HL-60 (cell line): ENCODE data around the gene SFXN4.

Source experiments
- DNase-seq, 2 experiments: peaks; one replicate each; pipeline ENCODE4 v3.0.0-alpha.2; 2010 to 2020; ENCODE audit warnings: low read depth in 1 of 2, low spot score in 1 of 2
- H3K27ac ChIP-seq: fragments of 250-450 bp; sonication (Bioruptor Pico); replicated peaks from 2 replicates; pipeline ENCODE4 v1.5.1; 2020; ENCODE audit warnings: mild to moderate bottlenecking, moderate library complexity
- H3K27me3 ChIP-seq: fragments of 250-450 bp; sonication (Bioruptor Pico); 2 replicates; pipeline ENCODE4 v1.5.1; 2021; ENCODE audit warnings: mild to moderate bottlenecking, moderate library complexity; ENCODE audit not compliant: insufficient read depth, poor library complexity, severe bottlenecking
- H3K4me3 ChIP-seq: replicated peaks from 2 replicates; pipeline ENCODE4 v1.5.1; 2011; ENCODE audit warnings: mild to moderate bottlenecking, control low read depth, low read length; ENCODE audit not compliant: insufficient read depth
- GABPA ChIP-seq: IDR thresholded peaks from 2 replicates; pipeline ENCODE4 v1.6.1; 2012; ENCODE audit warnings: low read depth
- POLR2AphosphoS5 ChIP-seq: IDR thresholded peaks from 2 replicates; pipeline ENCODE4 v1.6.1; 2012; ENCODE audit warnings: low read depth
- SPI1 ChIP-seq: IDR thresholded peaks from 2 replicates; pipeline ENCODE4 v1.6.1; 2012; ENCODE audit warnings: low read depth, mild to moderate bottlenecking, borderline replicate concordance
- TF ChIP-seq, protein P1 (sequence below): IDR thresholded peaks from one replicate; pipeline ENCODE4 v1.5.1; 2011; ENCODE audit warnings: low read length, control low read depth, inconsistent platforms; ENCODE audit not compliant: insufficient read depth
- TF ChIP-seq, protein P2 (sequence below): IDR thresholded peaks from 2 replicates; pipeline ENCODE4 v1.6.1; 2012; ENCODE audit warnings: low read depth; ENCODE audit not compliant: insufficient replicate concordance

SFXN4 gene

GRCh38 chr10:119090968-119091367 is 74.5 kb downstream of the SFXN4 start:
- Histone ChIP-seq H3K27ac (no peak overlapping the region), H3K4me3 (no peak overlapping the region), H3K27me3 (no peaks in the 10 kb centered on the region)
- no peak for TF ChIP-seq GABPA
- TF ChIP-seq POLR2AphosphoS5, result no peak
- TF ChIP-seq, protein P1, sequence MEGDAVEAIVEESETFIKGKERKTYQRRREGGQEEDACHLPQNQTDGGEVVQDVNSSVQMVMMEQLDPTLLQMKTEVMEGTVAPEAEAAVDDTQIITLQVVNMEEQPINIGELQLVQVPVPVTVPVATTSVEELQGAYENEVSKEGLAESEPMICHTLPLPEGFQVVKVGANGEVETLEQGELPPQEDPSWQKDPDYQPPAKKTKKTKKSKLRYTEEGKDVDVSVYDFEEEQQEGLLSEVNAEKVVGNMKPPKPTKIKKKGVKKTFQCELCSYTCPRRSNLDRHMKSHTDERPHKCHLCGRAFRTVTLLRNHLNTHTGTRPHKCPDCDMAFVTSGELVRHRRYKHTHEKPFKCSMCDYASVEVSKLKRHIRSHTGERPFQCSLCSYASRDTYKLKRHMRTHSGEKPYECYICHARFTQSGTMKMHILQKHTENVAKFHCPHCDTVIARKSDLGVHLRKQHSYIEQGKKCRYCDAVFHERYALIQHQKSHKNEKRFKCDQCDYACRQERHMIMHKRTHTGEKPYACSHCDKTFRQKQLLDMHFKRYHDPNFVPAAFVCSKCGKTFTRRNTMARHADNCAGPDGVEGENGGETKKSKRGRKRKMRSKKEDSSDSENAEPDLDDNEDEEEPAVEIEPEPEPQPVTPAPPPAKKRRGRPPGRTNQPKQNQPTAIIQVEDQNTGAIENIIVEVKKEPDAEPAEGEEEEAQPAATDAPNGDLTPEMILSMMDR, result no peak
- TF ChIP-seq, protein P2, sequence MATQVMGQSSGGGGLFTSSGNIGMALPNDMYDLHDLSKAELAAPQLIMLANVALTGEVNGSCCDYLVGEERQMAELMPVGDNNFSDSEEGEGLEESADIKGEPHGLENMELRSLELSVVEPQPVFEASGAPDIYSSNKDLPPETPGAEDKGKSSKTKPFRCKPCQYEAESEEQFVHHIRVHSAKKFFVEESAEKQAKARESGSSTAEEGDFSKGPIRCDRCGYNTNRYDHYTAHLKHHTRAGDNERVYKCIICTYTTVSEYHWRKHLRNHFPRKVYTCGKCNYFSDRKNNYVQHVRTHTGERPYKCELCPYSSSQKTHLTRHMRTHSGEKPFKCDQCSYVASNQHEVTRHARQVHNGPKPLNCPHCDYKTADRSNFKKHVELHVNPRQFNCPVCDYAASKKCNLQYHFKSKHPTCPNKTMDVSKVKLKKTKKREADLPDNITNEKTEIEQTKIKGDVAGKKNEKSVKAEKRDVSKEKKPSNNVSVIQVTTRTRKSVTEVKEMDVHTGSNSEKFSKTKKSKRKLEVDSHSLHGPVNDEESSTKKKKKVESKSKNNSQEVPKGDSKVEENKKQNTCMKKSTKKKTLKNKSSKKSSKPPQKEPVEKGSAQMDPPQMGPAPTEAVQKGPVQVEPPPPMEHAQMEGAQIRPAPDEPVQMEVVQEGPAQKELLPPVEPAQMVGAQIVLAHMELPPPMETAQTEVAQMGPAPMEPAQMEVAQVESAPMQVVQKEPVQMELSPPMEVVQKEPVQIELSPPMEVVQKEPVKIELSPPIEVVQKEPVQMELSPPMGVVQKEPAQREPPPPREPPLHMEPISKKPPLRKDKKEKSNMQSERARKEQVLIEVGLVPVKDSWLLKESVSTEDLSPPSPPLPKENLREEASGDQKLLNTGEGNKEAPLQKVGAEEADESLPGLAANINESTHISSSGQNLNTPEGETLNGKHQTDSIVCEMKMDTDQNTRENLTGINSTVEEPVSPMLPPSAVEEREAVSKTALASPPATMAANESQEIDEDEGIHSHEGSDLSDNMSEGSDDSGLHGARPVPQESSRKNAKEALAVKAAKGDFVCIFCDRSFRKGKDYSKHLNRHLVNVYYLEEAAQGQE, result no peak
- no peak for TF ChIP-seq SPI1
- DNase-seq, result peak in 1 of 2 experiments; percentile 36
